ENCODE data around the gene TCTN3. TPM values are rescaled to one million over a fixed set of nuclear protein-coding genes. Genes with fewer than 3 reads are reported as not detected.

The TCTN3 gene
- polyA plus RNA-seq, 1 donor (not counting 4 experiments of a cell fraction or from before 2014, with no cell fraction given), result 43.0 TPM

DNA sequence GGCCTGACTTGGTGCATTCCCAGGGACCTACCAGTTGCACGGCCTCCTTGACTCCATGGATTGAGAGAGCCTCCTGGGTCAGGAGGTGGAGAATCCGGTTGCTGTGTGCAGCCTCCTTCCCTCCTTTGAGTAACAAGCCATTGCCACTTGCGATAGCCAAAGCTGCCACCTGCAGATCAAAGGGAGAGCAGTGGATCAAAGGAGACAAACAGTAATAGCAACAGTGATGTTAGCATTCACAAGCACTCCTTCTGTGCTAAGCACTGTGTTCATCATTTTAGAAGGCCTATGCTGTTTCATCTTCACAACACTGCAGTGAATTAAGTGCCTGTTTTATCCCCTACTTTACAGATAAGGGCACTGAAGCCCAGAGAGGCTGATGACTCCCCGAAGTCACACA is 77.3 kb downstream of the TCTN3 start:
- no peak overlapping the region for H3K4me2 ChIP-seq (ENCODE audit: control insufficient read depth, extremely low read depth, insufficient read depth, low read depth, low read length)
- H3K36me3 ChIP-seq (ENCODE audit: control insufficient read depth in 2 of 2, extremely low read depth in 1 of 2, insufficient read depth in 2 of 2, low read length in 2 of 2), result peaks cover 40 to 48% of the 10 kb centered on the region in 2 experiments
- H3K9ac ChIP-seq (ENCODE audit: control insufficient read depth, extremely low read depth, insufficient read depth, low read length), result no peak overlapping the region
- FAIRE-seq, result no peak
- no peaks in the 10 kb centered on the region for H4K20me1 ChIP-seq (ENCODE audit: control insufficient read depth, extremely low read depth, insufficient read depth, low read length)
- dilution Hi-C loops (cut with MboI; ENCODE audit: extremely low pct_ligation_motif_present, low sequenced_read_pairs), result loop anchor here (25.0 kb wide), 1 partner anchor 179 kb away; no protein-coding TSS in a partner anchor
- no peaks in the 10 kb centered on the region for H3K9me1 ChIP-seq (ENCODE audit: control insufficient read depth, extremely low read depth, insufficient read depth, low read length)
- H3K79me2 ChIP-seq (ENCODE audit: control insufficient read depth, insufficient read depth, low read length), result no peaks in the 10 kb centered on the region
- no peak overlapping the region for H3K4me3 ChIP-seq (ENCODE audit: control insufficient read depth in 2 of 3, extremely low read depth in 1 of 3, insufficient read depth in 2 of 3, low read depth in 1 of 3, low read length in 3 of 3)
- no peaks in the 10 kb centered on the region for H3K27me3 ChIP-seq (ENCODE audit: control insufficient read depth, extremely low read depth, insufficient read depth, low read length)
- DNase-seq (ENCODE audit: low read depth, low spot score), result no peak
- H3K4me1 ChIP-seq (ENCODE audit: control insufficient read depth, extremely low read depth, insufficient read depth, low read length), result no peaks in the 10 kb centered on the region
- H3K9me3 ChIP-seq (ENCODE audit: control insufficient read depth, low read depth, low read length), result no peaks in the 10 kb centered on the region
- no peak overlapping the region for H3K27ac ChIP-seq (ENCODE audit: control insufficient read depth, insufficient read depth, low read length)
- TF ChIP-seq EZH2 (IDR thresholded peaks at IDR 0.05; ENCODE audit: low read length), result no peak
- TF ChIP-seq, protein P1, sequence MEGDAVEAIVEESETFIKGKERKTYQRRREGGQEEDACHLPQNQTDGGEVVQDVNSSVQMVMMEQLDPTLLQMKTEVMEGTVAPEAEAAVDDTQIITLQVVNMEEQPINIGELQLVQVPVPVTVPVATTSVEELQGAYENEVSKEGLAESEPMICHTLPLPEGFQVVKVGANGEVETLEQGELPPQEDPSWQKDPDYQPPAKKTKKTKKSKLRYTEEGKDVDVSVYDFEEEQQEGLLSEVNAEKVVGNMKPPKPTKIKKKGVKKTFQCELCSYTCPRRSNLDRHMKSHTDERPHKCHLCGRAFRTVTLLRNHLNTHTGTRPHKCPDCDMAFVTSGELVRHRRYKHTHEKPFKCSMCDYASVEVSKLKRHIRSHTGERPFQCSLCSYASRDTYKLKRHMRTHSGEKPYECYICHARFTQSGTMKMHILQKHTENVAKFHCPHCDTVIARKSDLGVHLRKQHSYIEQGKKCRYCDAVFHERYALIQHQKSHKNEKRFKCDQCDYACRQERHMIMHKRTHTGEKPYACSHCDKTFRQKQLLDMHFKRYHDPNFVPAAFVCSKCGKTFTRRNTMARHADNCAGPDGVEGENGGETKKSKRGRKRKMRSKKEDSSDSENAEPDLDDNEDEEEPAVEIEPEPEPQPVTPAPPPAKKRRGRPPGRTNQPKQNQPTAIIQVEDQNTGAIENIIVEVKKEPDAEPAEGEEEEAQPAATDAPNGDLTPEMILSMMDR (optimal IDR thresholded peaks at IDR 0.05 in 1 of 3, IDR thresholded peaks at IDR 0.05 in 1 of 3, conservative IDR thresholded peaks at IDR 0.05 in 1 of 3; ENCODE audit: extremely low read depth in 1 of 3, insufficient read depth in 2 of 3, low read length in 3 of 3), result no peak
- no peak overlapping the region for H2AFZ ChIP-seq (ENCODE audit: control insufficient read depth, low read length)

Other genes starting within 250 kb of the TCTN3 start
- 0.32 to 0.54 TPM (median 0.42 TPM) in 3 replicates for gene SORBS1, start 132.6 kb downstream of the TCTN3 start, polyA plus RNA-seq
- gene ALDH18A1, start 37.2 kb downstream of the TCTN3 start, polyA plus RNA-seq, result 51.0 to 67.3 TPM (median 53.4 TPM) in 3 replicates
- gene ENTPD1, start 62.2 kb upstream of the TCTN3 start, polyA plus RNA-seq, result 0.03 to 0.08 TPM in 2 of 3 replicates, not detected in the other
- gene CC2D2B, start 214.0 kb upstream of the TCTN3 start, polyA plus RNA-seq, result 0.03 to 0.10 TPM (median 0.10 TPM) in 3 replicates

Data from keratinocyte (primary cell).